ENCODE data around the gene SHE.
"Not testable (repeated sequence)": the region's sequence is repeated elsewhere in the genome, so short reads cannot be mapped to it uniquely, and the experiment has no call there.

Gene SHE

GRCh38 chr1:154514066-154514553 lies 11.9 kb upstream of the SHE start:
- no peak for DNase-seq (ENCODE audit: low read depth in 2 of 2)

- DNase-seq (ENCODE audit: low read depth in 2 of 2), result no peak
Observed at GRCh38 chr1:154512760-154513159, 10.5 kb upstream of the SHE start.

- DNase-seq (ENCODE audit: low read depth in 2 of 2), result no peak
Observed at GRCh38 chr1:154503898-154504297, 1.7 kb upstream of the SHE start.

- no peak for DNase-seq (ENCODE audit: low read depth in 2 of 2)
Observed at GRCh38 chr1:154502744-154503115, 518 bp upstream of the SHE start.

- no peak for DNase-seq (ENCODE audit: low read depth in 2 of 2)
Observed at GRCh38 chr1:154501423-154502065, 668 bp downstream of the SHE start.

GRCh38 chr1:154500533-154500932 lies 1.7 kb downstream of the SHE start:
- DNase-seq (ENCODE audit: low read depth in 2 of 2), result no peak

- no peak for DNase-seq (ENCODE audit: low read depth in 2 of 2)
Observed at GRCh38 chr1:154499446-154499845, 2.8 kb downstream of the SHE start.

- no peak for DNase-seq (ENCODE audit: low read depth in 2 of 2)
Observed at GRCh38 chr1:154497026-154497806, 5.0 kb downstream of the SHE start.

GRCh38 chr1:154496383-154496782 lies 5.8 kb downstream of the SHE start:
- DNase-seq (ENCODE audit: low read depth in 2 of 2), result no peak

- DNase-seq (ENCODE audit: low read depth in 2 of 2), result no peak
Observed at GRCh38 chr1:154495496-154496273, 6.5 kb downstream of the SHE start.

GRCh38 chr1:154493276-154493675 lies 8.9 kb downstream of the SHE start:
- DNase-seq (ENCODE audit: low read depth in 2 of 2), result no peak

- no peak for DNase-seq (ENCODE audit: low read depth in 2 of 2)
Observed at GRCh38 chr1:154492115-154492514, 10.1 kb downstream of the SHE start.

- no peak for DNase-seq (ENCODE audit: low read depth in 2 of 2)
Observed at GRCh38 chr1:154490317-154490716, 11.9 kb downstream of the SHE start.

- DNase-seq (ENCODE audit: low read depth in 2 of 2), result no peak
Observed at GRCh38 chr1:154489695-154490274, 12.4 kb downstream of the SHE start.

GRCh38 chr1:154488922-154489321 lies 13.3 kb downstream of the SHE start:
- no peak for DNase-seq (ENCODE audit: low read depth in 2 of 2)

- DNase-seq (ENCODE audit: low read depth in 2 of 2), result not testable (repeated sequence)
Observed at GRCh38 chr1:154486756-154487155, 15.5 kb downstream of the SHE start.

GRCh38 chr1:154485910-154486496 lies 16.2 kb downstream of the SHE start:
- DNase-seq (ENCODE audit: low read depth in 2 of 2), result no peak

- no peak for DNase-seq (ENCODE audit: low read depth in 2 of 2)
Observed at GRCh38 chr1:154485106-154485505, 17.1 kb downstream of the SHE start.

- no peak for DNase-seq (ENCODE audit: low read depth in 2 of 2)
Observed at GRCh38 chr1:154483941-154484803, 18.0 kb downstream of the SHE start.

GRCh38 chr1:154481053-154481452 lies 21.2 kb downstream of the SHE start:
- no peak for DNase-seq (ENCODE audit: low read depth in 2 of 2)
